ENCODE data around the gene PDAP1.

GRCh38 chr7:99387912-99388311, 20.5 kb downstream of the PDAP1 start:
- TF ChIP-seq CTCF (IDR thresholded peaks at IDR 0.05; ENCODE audit: poor library complexity) (no peak), EZH2 (IDR thresholded peaks at IDR 0.05; ENCODE audit: borderline replicate concordance) (no peak)

Measured in hepatocyte (in vitro differentiated cells).